ENCODE results near the gene C1QBP. TPM values are rescaled to one million over a fixed set of nuclear protein-coding genes. Genes with fewer than 3 reads are reported as not detected.
"Not testable (repeated sequence)": the region's sequence is repeated elsewhere in the genome, so short reads cannot be mapped to it uniquely, and the experiment has no call there.

C1QBP gene
- total and polyA plus RNA-seq, 2 of the 8 experiments (the other 6 are each of a cell fraction or from before 2014, with no cell fraction given), result 355 to 454 TPM

DNA sequence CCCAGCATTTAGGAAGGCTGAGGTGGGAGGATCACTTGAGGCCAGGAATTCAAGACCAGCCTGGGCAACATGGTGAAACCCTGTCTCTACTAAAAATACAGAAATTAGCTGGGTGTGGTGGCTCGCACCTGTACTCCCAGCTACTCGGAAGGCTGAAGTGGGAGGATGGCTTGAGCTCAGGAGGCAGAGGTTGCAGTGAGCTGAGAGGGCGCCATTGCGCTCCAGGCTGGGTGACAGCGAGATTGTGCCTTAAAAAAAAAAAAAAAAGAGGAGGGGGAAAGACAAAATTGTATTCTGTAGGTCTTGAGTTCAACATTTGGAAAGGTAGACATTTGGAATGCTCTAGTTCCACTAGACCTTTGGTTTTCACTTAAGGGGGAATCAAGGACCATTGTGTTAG is 7.7 kb downstream of the C1QBP start:
- CTCF ChIA-PET (ENCODE audit: partially characterized antibody), result interaction anchor here (0.7 to 3.1 kb wide), 10 partner anchors 9 to 110 kb away, joined by 3 to 18 read pairs (median 3); partner anchors contain the start of genes C1QBP and NUP88
- FAIRE-seq, result not testable (repeated sequence)
- DNase-seq (ENCODE audit: low read depth in 1 of 2, low spot score in 2 of 2), result peak in 1 of 2 experiments; percentile 55

More for the DNA sequence above, 7.7 kb downstream of the C1QBP start:
- not testable (repeated sequence) for H3K9me3 ChIP-seq (ENCODE audit: insufficient read depth in 2 of 2, low read depth in 1 of 2, low read length in 1 of 2); H2BK120ac ChIP-seq (replicated peaks; ENCODE audit: low read depth, low read length); H3K23ac ChIP-seq (ENCODE audit: insufficient read length); H4K91ac ChIP-seq (replicated peaks; ENCODE audit: insufficient read length, low read length); H2AK5ac ChIP-seq (ENCODE audit: low read depth, low read length); H3K56ac ChIP-seq (replicated peaks; ENCODE audit: insufficient read length, low read depth, low read length); H3K27me3 ChIP-seq (replicated peaks in 1 of 4; ENCODE audit: control insufficient read depth in 3 of 4, extremely low read depth in 1 of 4, insufficient read depth in 3 of 4, low read length in 3 of 4); H4K8ac ChIP-seq (ENCODE audit: extremely low read depth, insufficient read depth, low read length); H3K27ac ChIP-seq (ENCODE audit: low read depth, low read length); H3K18ac ChIP-seq (ENCODE audit: extremely low read depth, low read length); H3K4me2 ChIP-seq (ENCODE audit: insufficient read depth in 1 of 2, low read depth in 2 of 2, low read length in 2 of 2); H3K4ac ChIP-seq (replicated peaks; ENCODE audit: insufficient read length, low read depth, low read length); H2BK12ac ChIP-seq (ENCODE audit: low read depth, low read length); H2BK15ac ChIP-seq (ENCODE audit: low read length); H3K4me3 ChIP-seq (ENCODE audit: extremely low read depth in 1 of 4, insufficient read depth in 2 of 4, low read depth in 3 of 4, low read length in 4 of 4); H2BK5ac ChIP-seq (ENCODE audit: low read depth, low read length); H4K5ac ChIP-seq (ENCODE audit: insufficient read length, low read depth, low read length); H3K14ac ChIP-seq (ENCODE audit: insufficient read length); H2BK20ac ChIP-seq (ENCODE audit: low read length); H3K4me1 ChIP-seq (replicated peaks in 1 of 4; ENCODE audit: control insufficient read depth in 3 of 4, insufficient read depth in 4 of 4, low read length in 3 of 4); H2AFZ ChIP-seq (ENCODE audit: low read length); H3K23me2 ChIP-seq (ENCODE audit: low read depth, low read length); H3K9ac ChIP-seq (replicated peaks in 1 of 4; ENCODE audit: extremely low read depth in 1 of 4, low read depth in 3 of 4, low read length in 3 of 4); H3K79me1 ChIP-seq (ENCODE audit: low read depth, low read length)
- Histone ChIP-seq H3K36me3 (ENCODE audit: control insufficient read depth in 2 of 4, insufficient read depth in 4 of 4, low read length in 3 of 4) (peaks cover 35 to 89% (median 79%) of the 10 kb centered on the region in 4 experiments), H3K79me2 (ENCODE audit: control insufficient read depth in 1 of 2, insufficient read depth in 2 of 2, low read length in 2 of 2) (peaks cover under 1 to 15% of the 10 kb centered on the region in 2 experiments; a peak in 3 of 4 replicates), H4K20me1 (replicated peaks in 1 of 2; ENCODE audit: control insufficient read depth in 1 of 2, insufficient read depth in 2 of 2, low read length in 2 of 2) (peaks cover 8 to 24% of the 10 kb centered on the region in 2 experiments)
- WGBS, 2 experiments (ENCODE audit: extremely low coverage in 1 of 2, insufficient coverage in 1 of 2, insufficient read length in 1 of 2, insufficient replicate concordance in 2 of 2, low coverage in 1 of 2, low lambda C conversion rate in 2 of 2, missing lambda C conversion rate in 1 of 2), result 82% methylated on average over 5 of the region's 5 CpGs; no CpG with 5 or more reads in 1 of the 2 experiments
- POLR2A ChIA-PET (ENCODE audit: partially characterized antibody), result interaction anchor here (0.6 to 21.2 kb wide), 11 partner anchors 3 to 741 kb away, joined by 3 to 228 read pairs (median 6); partner anchors contain the start of genes C1QBP, DERL2, MIS12 and NUP88
- TF ChIP-seq POLR2AphosphoS5 (IDR thresholded peaks at IDR 0.05; ENCODE audit: low read depth, low read length) (0 out of 2 replicates have a peak, but pooled peaks have one; percentile 2), CTCF (IDR thresholded peaks at IDR 0.05; ENCODE audit: control extremely low read depth in 1 of 3, insufficient read depth in 1 of 3, low read depth in 1 of 3, low read length in 3 of 3) (peak; percentile 14 to 58 (median 28); a peak in 2 of 4 replicates), RAD21 (IDR thresholded peaks at IDR 0.05 in 1 of 2, conservative IDR thresholded peaks at IDR 0.05 in 1 of 2; ENCODE audit: low read depth in 2 of 2, low read length in 2 of 2) (peak in 1 of 2 experiments; percentile 9; a peak in 1 of 4 replicates)

Data from H1 (cell line).